HL-60 (cell line): ENCODE data around the gene TSPAN15.

Experiments
- POLR2AphosphoS5 ChIP-seq: IDR thresholded peaks from 2 replicates; pipeline ENCODE4 v1.6.1; 2012; ENCODE audit warnings: low read depth
- TF ChIP-seq, protein P1 (sequence below): IDR thresholded peaks from one replicate; pipeline ENCODE4 v1.5.1; 2011; ENCODE audit warnings: low read length, control low read depth, inconsistent platforms; ENCODE audit not compliant: insufficient read depth

DNA sequence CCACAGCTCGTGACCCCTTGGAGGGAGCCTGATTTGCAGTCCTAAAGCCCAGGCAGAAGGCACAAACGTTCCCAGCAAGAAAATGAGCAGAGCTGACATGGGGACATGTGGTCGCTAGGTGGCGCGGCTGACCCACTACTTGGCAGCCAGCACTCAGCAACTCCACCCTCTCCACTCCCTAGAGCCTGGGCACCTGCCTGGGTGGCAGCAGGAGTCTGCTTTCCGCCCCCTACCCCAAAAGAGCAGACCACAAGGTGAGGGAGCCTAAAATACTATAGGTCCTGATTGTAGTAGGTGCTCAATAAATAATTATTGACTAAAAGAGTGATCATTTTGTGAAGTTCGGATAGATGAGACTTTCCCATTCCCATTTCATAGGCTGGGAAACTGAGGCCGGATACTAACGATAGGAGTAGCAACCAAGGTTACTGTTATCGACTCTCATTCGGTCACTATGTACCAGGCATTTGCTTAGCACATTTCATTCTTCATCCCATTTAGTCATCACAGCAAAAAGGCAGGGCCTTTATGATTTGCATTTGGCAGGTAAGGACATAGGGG, 64.5 kb downstream of the TSPAN15 start:
- TF ChIP-seq POLR2AphosphoS5, result no peak
- TF ChIP-seq, protein P1, sequence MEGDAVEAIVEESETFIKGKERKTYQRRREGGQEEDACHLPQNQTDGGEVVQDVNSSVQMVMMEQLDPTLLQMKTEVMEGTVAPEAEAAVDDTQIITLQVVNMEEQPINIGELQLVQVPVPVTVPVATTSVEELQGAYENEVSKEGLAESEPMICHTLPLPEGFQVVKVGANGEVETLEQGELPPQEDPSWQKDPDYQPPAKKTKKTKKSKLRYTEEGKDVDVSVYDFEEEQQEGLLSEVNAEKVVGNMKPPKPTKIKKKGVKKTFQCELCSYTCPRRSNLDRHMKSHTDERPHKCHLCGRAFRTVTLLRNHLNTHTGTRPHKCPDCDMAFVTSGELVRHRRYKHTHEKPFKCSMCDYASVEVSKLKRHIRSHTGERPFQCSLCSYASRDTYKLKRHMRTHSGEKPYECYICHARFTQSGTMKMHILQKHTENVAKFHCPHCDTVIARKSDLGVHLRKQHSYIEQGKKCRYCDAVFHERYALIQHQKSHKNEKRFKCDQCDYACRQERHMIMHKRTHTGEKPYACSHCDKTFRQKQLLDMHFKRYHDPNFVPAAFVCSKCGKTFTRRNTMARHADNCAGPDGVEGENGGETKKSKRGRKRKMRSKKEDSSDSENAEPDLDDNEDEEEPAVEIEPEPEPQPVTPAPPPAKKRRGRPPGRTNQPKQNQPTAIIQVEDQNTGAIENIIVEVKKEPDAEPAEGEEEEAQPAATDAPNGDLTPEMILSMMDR, result peak; percentile 73
